ELF-1 (cell line): ENCODE results near the gene CD22.
"Not testable (repeated sequence)": the region's sequence is repeated elsewhere in the genome, so short reads cannot be mapped to it uniquely, and the experiment has no call there.

Experiments
- DNase-seq: peaks from one replicate; pipeline ENCODE4 v3.0.0-alpha.2; 2016; ENCODE audit warnings: low read depth, low spot score

CD22 gene

DNA sequence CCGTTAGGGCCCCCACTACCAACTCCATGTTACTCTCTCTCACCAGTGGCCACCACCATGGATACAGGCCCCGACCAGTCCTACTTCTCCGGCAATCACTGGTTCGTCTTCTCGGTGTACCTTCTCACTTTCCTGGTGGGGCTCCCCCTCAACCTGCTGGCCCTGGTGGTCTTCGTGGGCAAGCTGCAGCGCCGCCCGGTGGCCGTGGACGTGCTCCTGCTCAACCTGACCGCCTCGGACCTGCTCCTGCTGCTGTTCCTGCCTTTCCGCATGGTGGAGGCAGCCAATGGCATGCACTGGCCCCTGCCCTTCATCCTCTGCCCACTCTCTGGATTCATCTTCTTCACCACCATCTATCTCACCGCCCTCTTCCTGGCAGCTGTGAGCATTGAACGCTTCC is 29.8 kb downstream of the CD22 start:
- DNase-seq, result not testable (repeated sequence)

DNA sequence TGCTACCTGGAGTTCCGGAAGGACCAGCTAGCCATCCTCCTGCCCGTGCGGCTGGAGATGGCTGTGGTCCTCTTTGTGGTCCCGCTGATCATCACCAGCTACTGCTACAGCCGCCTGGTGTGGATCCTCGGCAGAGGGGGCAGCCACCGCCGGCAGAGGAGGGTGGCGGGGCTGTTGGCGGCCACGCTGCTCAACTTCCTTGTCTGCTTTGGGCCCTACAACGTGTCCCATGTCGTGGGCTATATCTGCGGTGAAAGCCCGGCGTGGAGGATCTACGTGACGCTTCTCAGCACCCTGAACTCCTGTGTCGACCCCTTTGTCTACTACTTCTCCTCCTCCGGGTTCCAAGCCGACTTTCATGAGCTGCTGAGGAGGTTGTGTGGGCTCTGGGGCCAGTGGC is 30.4 kb downstream of the CD22 start:
- DNase-seq, result not testable (repeated sequence)

DNA sequence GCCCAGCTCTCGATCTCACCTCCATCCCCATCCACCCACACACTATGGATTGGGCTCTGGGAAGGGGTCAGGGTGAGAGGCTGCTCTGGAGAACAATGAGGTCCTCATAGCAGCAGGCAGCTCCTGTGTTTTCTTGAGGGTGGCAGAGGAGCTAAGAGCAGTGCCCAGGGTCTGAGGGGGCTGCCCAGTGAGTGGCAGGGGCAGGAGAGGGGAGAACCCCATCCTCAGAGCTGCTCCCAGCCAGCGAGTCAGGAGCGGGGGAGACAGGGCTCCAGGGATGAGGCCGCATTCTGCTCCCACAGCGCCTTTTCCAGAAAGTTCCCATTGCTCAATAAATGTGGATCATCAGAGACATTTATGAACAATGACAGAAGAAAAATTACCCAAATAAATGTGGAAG is 31.1 kb downstream of the CD22 start:
- not testable (repeated sequence) for DNase-seq

DNA sequence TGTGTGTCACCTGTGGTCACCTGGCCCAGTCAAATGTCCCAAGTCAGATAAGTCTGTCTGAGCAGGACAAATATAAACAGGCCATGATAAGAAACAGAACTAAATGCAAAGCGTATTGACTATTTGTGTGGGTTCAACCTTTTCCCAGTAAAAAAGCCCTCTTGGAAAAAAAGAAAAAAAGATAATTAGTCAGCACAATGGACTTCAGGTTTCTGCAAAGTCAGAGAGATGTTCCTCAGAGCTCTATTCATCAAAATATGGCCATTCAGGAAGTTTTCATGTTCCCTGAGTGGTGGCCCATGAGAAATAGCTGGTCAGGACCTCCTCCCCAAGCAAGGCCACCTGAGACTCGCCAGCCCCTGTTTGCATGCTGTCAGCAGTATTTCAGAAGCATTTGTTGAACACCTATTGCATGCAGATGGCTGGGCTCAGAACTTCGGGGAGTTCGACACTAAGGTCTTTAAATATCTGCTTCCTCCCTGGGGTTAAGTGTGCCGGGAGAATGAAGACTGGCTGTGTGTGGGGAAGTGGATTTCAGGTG is 32.0 kb downstream of the CD22 start:
- no peak for DNase-seq

DNA sequence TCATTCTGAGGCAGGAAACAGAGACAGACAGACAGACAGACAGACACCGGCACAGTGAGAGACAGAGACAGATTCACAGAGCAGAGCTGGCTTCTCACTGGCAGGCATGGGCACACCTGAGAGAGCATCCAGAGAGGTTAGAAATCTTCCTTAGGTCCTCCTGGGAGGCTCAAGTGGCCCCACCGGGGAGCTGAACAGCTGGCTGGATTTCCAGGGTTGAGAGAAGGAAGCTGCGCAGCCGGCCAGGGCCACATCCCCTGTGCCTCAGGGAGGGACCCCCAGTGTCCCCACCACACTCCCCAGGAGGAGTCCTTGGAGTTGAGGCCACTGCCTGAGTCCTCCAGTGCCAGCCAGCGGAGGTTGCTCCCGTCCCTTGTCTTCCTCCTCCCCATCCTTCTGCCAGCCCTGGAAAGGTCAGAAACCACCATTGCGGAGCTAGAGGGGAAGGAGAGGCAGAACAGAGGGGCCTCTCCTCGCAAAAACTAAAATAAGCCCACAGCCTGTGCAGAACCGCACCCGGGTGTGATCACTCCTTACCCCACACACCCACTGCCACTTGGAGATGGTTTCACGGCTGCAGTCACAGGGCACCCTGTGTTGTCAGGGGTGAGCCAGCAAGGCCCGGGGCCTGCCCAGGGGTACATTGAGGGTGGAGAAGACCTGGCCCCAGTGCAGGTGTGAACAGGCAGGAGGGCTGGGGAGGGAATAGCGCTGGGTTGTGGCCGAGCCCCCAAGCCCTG is 33.4 kb downstream of the CD22 start:
- DNase-seq, result no peak

DNA sequence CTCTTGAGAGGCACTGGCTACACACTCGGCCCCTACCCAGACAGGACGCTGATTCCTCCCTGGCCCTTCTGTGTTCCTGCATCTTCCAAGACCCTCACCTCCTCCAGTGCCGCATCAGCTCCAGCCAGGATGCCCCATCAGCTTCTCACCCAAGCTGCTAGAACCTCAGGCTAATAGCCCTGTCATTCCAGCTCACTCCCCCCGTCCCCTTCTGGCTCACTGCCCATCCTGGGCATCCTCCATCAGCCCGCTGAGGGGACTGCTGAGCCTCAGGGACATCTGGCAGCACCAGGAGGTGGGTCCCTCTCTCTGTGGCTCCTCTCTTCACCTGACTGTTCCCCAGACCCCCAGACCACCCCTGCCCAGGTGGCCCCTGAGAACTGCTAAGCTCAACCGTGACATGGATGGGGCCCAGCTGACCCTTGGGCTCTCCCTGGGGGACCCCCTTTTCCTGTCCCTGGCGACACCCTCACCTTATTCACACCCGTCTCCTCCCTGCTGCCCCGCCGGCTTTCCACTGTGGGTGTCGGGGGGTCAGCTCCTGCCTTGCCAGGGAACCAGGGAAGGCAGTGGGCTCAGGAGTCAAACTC is 34.1 kb downstream of the CD22 start:
- no peak for DNase-seq

DNA sequence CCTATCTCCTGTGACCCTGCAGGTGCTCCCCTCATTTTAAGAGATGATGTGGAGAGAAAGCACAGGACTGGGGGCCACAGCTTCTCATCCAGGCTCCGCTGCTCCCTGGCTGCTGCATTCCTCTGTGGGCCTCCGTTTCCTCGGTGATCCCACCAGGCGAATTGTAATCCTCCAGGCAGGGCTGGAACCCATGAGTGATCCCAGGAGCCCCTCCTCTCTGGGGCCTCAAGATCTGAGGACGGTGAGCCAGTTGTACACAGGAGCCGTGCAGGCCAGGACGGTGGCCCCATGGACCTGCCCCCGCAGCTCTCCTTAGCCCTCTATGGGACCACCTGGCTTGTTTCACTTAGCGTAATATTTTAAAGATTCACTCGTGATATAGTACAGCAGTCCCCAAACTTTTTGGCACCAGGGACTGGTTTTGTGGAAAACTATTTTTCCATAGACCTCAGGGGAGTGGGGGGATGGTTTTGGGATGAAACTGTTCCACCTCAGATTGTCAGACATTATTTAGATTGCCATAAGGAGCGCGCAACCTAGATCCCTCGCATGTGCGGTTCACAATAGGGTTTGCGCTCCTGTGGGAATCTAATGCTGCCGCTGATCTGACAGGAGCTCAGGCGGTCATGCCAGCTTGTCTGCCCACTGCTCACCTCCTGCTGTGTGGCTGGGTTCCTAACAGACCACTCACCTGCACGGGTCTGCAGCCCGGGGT is 34.9 kb downstream of the CD22 start:
- DNase-seq, result no peak

DNA sequence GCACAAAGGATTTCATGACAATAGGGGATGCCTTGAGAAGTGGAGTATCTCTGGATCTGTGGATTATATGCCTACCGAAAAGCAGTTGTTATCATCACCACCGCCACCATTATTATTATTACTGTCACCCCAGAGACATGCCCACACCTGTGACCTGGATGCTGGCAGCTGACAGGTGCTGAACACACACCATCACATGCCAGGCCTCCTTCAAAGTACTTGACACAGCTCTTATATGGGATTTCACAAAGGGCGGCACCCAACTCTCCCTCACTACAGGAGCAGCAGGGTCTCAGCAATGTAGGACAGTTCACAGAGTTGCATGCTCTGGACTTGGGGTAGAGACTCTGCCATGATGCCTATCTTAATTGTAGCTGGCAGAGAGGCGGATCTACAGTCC is 36.3 kb downstream of the CD22 start:
- DNase-seq, result no peak

DNA sequence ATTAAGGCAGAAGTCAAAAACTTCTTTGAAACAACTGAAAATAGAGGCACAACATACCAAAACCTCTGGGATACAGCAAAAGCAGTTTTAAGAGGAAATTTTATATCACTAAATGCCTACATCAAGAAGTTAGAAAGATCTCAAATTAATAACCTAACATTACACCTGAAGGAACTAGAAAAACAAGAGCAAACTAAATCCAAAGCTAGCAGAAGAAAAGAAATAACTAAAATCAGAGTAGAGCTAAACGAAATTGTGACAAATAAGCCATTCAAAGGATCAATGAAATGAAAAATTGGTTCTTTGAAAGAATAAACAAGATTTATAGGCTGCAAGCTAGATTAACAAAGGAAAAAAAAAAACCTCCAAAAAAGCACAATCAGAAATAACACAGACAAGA is 39.4 kb downstream of the CD22 start:
- no peak for DNase-seq

DNA sequence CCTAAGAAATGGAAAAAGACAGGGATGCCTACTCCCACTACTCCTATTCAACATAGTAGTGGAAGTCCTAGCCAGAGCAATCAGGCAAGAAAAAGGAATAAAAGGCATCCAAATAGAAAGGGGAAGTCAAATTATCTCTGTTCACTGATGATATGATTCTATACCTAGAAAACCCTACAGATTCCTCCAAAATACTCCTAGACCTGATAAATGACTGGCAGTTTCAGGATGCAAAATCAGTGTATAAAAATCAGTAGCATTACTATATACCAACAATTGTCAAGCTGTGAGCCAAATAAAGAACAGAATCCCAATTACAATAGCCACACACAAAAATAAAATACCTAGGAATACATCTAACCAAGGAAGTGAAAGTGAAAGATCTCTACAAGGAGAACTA is 40.5 kb downstream of the CD22 start:
- no peak for DNase-seq

DNA sequence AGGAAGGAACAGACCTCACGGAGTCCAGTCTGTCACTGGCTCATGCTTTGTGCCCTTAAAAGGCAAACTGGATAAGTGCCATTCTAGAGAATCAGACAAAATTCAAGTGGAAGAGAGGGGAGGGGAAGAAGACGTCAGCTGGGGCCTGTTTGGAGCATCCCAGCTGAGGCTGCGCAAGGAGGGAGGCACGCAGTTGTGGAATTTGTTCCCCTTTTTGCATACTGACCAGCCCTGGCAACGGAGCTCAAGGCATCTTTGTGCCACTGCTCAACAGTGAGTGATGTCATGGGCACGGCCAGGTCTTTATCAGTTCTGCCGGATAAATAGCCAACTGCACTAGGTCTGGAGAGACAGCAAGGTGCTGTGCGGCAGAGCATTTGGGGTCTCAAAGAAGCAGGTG is 41.7 kb downstream of the CD22 start, which contains the start of gene GPR42:
Gene GPR42 (plus strand): TSS at position 347 of the 400 bp plus-strand sequence. CDS start 292 bp downstream, outside the sequence.
- no peak for DNase-seq

DNA sequence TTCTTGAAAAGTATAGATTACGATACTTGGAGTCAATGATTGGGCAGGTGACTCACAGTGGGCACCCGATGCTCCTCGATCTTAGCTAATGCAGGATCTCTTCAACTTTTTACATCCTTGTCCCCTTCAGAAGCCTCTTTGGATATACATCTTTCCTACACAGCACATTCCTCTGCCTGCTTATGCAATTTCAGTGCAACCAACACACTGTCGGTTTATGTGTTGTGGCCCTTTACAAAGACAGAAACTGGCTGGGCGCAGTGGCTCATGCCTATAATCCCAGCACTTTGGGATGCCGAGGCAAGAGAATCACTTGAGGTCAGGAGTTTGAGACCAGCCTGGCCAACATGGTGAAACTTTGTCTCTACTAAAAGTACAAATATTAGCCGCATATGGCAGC is 44.5 kb downstream of the CD22 start:
- DNase-seq, result no peak

DNA sequence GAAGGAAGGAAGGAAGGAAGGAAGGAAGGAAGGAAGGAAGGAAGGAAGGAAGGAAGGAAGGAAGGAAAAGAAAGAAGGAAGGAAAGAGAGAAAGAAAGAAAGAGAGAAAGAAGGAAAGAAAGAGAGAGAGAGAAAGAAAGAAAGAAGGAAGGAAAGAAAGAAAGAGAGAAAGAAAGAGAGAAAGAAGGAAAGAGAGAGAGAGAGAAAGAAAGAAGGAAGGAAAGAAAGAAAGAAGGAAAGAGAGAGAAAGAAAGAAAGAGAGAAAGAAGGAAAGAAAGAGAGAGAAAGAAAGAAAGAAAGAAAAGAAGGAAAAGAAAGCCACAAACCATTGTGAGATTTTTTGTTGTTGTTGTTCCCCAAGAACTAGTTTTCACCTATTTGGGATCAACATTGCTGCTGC is 45.0 kb downstream of the CD22 start:
- DNase-seq, result not testable (repeated sequence)

DNA sequence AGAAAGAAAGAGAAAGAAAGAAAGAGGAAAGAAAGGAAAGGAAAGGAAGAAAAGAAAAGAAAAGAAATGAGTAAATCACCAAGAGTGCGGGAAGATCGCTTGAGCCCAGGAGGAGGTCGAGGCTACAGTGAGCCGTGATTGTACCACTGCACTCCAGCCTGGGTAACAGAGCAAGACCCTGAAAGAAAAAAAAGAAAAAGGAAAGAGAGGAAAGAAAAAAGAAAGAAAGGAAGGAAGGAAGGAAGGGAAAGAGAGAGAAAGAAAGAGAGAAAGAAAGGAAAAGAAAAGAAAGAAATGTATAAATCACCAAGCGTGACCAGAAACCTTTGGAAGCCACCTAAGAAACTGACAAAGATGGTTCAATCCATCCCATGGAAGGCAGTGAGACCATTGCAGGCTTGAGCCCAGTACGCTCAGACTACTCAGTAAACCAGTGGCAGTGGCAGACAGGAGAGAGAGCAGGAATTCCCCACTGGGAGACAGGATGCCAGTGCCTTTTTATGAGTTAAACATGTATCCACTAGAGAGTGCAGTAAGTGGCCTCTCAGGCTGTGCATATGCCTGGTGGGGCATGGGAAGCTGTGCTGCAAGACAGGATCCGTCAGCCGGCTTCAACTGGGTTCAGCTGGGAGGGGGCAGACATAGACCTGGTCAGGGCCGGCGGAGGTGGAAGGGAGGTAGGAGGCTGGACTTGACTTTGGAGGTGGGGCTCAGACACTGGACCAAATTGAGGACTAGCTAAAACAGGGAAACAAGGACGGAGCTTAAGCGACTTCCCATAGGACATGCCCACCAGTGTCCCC is 46.7 kb downstream of the CD22 start:
- no peak for DNase-seq

DNA sequence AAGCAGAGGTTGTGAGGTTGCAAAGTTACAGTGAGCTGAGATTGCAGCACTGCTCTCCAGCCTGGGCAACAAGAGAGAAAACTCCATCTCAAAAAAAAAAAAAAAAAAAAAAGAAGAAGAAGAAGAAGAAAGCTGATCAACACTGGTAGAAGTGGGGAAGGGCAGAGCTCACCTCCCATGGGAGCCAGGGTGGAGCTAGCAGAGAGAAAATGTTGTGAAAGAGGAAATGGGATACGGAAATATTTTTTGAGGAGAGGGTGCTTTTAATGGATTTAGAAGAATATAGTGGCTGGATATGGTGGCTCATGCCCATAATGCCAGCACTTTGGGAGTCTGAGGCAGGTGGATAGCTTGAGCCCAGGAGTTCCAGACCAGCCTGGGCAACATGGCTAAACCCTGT is 48.7 kb downstream of the CD22 start:
- no peak for DNase-seq

DNA sequence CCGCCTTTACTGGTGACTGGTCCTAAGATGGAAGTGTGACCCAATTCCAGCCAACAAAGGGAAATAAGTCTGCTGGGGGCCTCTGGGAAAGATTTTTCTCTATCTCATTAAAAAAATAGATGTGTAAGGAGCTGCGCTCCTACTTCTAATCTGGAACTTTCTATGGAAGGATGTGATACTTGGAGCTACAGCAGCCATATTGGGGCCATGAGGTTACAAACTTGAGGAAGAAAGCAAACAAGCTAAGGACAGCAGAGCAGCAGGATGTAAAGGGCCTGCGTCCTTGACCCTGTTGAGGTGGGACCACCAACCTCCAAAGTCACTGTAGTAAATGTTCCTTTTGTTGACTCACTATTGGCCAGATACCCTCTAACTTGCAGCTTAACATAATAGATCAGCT is 49.4 kb downstream of the CD22 start:
- no peak for DNase-seq

DNA sequence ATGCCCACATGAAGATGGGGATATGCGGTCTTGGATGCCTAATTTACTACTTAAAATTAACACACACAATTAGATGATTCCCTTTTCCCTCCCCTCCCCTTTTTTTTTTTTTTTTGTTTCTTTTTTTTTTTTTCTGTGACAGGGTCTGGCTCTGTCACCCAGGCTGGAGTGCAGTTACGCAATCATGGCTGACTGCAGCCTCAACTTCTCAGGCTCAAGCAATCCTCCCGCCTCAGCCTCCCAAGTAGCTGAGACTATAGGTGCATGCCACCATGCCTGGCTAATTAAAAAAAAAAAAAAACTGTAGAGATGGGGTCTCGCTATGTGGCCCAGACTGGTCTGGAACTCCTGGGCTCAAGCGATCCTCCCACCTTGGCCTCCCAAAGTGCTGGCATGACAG is 50.6 kb downstream of the CD22 start:
- DNase-seq, result not testable (repeated sequence)

DNA sequence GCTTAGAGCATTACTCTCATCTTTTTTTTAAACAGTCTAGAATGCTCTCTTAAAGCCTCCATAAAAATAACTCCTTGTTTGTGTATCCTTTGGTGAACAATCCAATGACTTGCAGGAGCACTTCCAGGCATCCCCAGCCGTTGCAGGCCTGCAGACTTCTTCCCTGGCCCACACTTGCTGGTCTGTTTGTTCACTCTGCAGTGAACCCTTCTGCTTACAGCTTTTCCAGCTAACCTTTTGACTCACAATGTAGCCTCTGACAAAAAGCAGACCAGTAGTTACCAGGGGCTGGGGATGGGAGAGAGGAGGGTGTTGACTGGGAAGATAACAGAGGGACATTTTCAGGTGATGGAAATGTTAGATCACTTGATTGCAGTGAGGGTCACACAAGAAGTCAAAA is 51.0 kb downstream of the CD22 start:
- DNase-seq, result peak; percentile 59

DNA sequence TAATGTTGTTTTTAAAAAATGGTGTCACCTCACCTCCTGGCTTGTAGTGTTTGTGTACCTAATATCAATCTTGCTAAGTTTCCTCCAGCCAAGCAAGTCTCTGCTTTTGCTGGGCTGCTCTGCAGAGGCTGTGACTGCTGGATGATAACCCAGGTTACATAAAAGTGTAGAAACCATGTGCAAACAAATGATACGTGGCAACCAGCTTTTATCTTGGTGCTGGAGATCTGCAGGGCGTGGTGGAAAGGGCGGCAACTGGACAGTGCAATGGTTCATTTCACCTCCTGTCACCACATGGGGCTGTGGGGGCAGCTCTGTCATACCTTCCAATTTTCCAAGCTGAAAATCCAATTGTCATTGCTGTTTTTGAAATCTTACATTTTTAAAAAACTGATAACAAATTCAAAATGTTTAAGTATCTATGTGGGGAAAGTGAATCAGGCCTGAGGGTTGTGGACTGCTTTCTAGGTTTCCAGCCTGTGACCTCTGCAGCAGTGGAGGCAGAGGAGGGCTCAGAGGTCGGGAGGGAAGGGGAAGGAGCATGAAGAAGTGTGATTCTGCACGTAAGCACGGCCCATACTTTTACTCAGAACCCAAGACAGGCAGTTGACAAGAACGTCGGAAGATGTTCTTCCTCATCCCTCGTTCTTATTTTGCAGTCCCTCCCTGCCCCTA is 51.6 kb downstream of the CD22 start:
- DNase-seq, result no peak

DNA sequence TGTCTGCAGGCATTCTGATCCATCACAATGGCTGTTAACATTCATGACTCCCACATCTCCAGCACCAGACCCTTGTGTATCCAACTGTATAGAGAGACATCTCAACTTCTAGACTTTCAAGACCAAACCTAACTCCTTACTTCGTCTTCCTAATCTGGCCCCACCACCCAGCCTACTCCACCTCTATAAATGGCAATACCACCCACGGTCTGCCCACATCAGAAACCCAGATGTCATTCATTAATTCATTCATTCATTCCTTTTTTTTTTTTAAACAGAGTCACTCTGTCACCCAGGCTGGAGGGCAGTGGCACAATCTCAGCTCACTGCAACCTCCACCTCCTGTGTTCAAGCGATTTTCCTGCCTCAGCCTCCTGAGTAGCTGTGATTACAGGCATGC is 52.3 kb downstream of the CD22 start:
- DNase-seq, result no peak

DNA sequence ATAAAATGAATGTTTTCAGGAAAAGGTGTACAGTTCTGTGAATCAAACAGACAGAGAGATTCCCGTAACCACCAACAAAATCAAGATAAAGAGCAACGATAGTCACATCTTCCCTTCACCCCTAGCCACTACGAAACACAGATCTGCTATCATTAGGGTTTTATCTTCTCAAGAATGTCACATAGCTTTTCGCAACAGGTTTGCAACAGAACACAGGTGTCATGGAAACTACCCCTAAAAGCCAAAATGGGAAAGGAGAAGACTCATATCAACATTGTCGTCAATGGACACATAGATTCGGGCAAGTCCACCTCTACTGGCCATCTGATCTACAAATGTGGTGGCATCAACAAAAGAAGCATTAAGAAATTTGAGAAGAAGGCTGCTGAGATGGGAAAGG is 52.9 kb downstream of the CD22 start:
- no peak for DNase-seq
